HUDEP-2 (cell line): ENCODE measurements around the gene FAM184A.

Experiments used
- DNase-seq, 76 experiments: peaks; one replicate each; lab custom pipeline; 2025; ENCODE audit not compliant: unreplicated experiment in 76 of 76; lab: John Stamatoyannopoulos, UW

FAM184A gene

DNA sequence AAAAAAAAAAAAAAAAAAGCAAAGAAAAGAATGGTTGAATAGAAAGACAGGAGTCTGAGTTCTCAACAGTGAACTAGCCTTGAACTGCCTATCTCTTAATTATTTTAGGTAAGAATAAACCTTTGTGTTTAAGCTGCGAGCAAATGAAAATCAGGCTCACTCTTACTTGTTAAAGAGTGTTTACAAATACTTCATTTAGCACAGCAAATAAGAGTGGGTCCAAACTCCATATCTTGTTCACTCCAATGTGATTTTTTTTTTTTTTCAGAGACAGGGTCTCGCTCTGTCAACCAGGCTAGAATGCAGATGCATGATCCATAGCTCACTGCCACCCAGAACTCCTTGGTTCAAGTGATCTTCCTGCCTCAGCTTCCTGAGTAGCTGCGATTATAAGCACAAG lies 155.4 kb downstream of the FAM184A start:
- DNase-seq: no peak

DNA sequence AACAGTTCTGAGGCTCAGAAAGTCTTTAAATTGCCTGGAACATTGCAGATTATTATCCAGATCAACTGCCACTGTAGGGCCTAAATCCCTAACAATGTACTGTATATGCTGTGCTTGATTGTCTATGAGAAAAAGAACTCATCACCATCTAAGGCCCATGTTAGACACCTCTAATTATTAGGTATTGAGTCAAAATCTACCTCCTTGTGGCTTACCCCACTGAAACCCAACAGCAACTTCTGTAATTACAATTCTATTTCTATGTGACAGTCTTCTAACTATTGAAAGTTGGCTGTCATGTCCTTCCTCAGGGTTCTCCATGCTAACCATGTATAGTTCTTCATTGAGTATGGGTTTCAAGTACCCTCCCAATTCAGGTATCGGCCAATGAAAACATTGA lies 157.4 kb downstream of the FAM184A start:
- DNase-seq: no peak

DNA sequence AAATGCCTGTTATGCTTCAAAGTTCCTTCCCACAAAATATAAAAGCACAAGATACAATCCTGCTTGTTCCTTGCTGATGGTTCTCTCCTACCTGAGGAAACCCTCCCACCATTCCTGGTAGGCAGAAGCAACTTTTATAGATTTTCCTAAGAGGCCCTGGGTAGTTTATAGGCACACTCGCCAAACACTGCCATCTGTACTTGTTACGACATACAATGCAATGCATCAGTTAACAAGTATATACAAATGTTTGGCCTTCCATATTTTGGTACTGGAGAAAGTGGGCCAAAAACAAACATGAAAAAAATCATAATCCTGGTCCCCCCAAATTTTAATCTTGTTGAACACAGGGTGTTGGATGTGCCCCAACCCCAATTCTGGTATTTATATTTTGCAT lies 160.1 kb downstream of the FAM184A start:
- DNase-seq: no peak

DNA sequence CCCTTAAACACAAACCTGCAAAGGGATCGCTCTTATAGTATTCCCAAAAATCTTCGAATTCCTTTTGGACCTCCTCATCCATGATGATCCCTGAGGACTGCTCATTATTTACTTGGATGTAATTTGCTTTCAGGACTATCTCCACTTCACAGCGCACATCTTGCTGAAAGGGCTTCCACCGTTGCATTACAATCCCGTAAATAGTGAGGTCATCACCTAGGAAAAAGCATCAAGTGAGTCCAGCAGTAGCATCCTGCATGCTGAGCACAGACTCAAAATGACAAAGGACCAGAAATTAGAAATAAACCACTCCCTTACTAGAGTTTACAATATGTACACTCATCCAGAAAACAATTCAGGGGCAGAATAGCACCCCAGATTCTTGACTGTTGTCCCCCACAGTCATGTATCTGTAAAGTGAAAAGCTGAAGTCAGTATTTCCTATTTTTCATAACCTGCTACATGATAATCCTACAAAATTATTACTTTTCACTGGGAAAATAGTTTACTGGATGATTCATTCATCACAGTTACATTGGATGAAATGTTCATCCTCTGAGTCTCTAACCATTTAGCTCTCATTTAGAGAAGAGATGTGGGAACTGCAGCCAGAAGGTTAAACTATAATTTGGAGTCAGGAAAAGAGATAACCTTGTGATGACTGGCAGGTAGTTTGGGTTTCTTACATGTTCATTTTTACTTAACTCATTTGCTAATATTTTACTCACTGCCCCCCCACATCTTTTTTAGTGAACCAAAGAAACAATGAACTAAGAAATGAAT lies 160.7 kb downstream of the FAM184A start:
- no peak for DNase-seq

DNA sequence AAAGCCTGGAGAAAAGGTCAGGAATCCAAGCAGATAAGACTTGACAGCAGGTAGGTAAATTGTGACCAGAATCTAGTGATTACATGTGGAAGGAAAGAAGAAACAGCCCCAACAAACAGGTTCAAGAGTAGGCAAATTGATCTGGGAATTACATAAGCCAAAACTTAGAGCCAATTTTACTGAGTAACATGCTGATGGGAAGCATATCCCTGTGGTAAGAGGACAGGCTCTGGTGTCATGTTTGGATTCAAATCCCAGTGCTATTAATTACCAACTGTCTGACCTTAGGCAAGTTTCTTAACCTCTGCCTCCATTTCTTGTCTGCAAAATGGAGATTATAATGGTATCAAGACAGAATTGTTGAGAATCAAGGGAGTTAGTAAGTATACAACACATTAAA lies 163.9 kb downstream of the FAM184A start:
- no peak for DNase-seq

DNA sequence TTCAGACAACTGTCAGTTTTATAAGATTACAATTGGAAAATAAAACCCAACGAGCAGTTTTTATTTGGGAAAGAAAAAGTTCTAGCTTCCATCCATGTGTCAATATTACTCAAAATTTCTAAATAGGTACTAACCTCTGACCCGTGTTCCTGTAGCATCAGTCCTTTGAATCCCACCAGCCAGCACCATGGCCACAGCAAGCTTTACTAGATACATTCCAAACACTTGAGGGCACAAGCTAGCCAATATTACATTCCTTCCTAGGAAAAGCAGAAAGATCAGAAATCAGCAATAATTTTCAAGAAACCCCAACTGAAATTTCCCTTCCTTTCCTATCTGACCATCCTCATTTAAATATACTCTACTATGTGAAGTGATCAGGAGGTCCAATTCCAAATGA lies 165.3 kb downstream of the FAM184A start:
- no peak for DNase-seq

DNA sequence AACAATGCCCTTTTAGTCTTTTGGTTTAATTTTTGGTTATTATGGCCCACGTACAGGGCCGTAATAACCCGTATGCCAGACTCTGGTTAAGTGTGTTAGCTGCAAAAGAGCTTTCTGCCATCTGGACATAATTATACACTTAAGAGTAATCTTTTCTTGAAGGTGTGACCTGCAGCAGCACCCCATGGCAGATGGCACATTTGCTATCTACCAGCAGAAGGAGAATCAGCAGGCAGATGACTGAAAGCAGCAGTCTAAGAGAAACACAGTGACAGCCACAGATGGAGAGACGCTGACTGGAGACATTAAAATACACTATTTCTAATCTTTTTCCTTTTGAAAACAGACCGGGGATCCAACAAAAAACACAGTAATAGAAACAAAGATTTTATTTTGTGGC lies 165.8 kb downstream of the FAM184A start:
- DNase-seq: no peak
